H9 (cell line): ENCODE data around the gene GGACT. TPM values are rescaled to one million over a fixed set of nuclear protein-coding genes. Genes with fewer than 3 reads are reported as not detected.

Experiments used
- DNase-seq: peaks from one replicate; pipeline ENCODE4 v3.0.0-alpha.2; 2017
- H2AFZ ChIP-seq: one replicate; pipeline ENCODE4 v1.6.1; 2013; ENCODE audit warnings: mild to moderate bottlenecking, low read length, control low read depth, moderate library complexity
- H2AK5ac ChIP-seq: 2 replicates; pipeline ENCODE4 v1.6.1; 2013; ENCODE audit warnings: low read length, control low read depth, mixed read lengths; ENCODE audit not compliant: insufficient read length
- H2BK120ac ChIP-seq: one replicate; pipeline ENCODE4 v1.6.1; 2013; ENCODE audit warnings: low read depth, mild to moderate bottlenecking, low read length, control low read depth, inconsistent platforms; ENCODE audit not compliant: poor library complexity, severe bottlenecking
- H2BK12ac ChIP-seq: 2 replicates; pipeline ENCODE4 v1.6.1; 2013; ENCODE audit warnings: low read length, control low read depth, mixed read lengths, low read depth; ENCODE audit not compliant: insufficient read length
- H2BK15ac ChIP-seq: 2 replicates; pipeline ENCODE4 v1.6.1; 2013; ENCODE audit warnings: low read depth, low read length, control low read depth
- H2BK20ac ChIP-seq: one replicate; pipeline ENCODE4 v1.6.1; 2013; ENCODE audit warnings: low read depth, mild to moderate bottlenecking, low read length, control low read depth, inconsistent platforms; ENCODE audit not compliant: poor library complexity, severe bottlenecking
- H2BK5ac ChIP-seq: 2 replicates; pipeline ENCODE4 v1.6.1; 2013; ENCODE audit warnings: low read length, control low read depth, mixed read lengths; ENCODE audit not compliant: insufficient read length
- H3K14ac ChIP-seq: 2 replicates; pipeline ENCODE4 v1.6.1; 2013; ENCODE audit warnings: low read length, control low read depth; ENCODE audit not compliant: insufficient read depth
- H3K18ac ChIP-seq: 2 replicates; pipeline ENCODE4 v1.6.1; 2013; ENCODE audit warnings: low read depth, mild to moderate bottlenecking, mixed read lengths, low read length, control low read depth; ENCODE audit not compliant: insufficient read length
- H3K23ac ChIP-seq: 2 replicates; pipeline ENCODE4 v1.6.1; 2013; ENCODE audit warnings: low read length, control low read depth, mixed read lengths, low read depth; ENCODE audit not compliant: insufficient read length
- H3K23me2 ChIP-seq: 2 replicates; pipeline ENCODE4 v1.6.1; 2013; ENCODE audit warnings: low read depth, mild to moderate bottlenecking, mixed read lengths, low read length, control low read depth; ENCODE audit not compliant: insufficient read length, poor library complexity, severe bottlenecking
- H3K27ac ChIP-seq: 2 replicates; pipeline ENCODE4 v1.5.1; 2013; ENCODE audit warnings: low read length, control low read depth, mixed read lengths, low read depth; ENCODE audit not compliant: insufficient read length
- H3K27me3 ChIP-seq: 2 replicates; pipeline ENCODE4 v1.6.1; 2013; ENCODE audit warnings: low read length, control low read depth, inconsistent platforms; ENCODE audit not compliant: insufficient read depth
- H3K4ac ChIP-seq: 2 replicates; pipeline ENCODE4 v1.6.1; 2013; ENCODE audit warnings: low read depth, mild to moderate bottlenecking, control low read depth, inconsistent platforms, low read length, moderate library complexity
- H3K4me1 ChIP-seq: 2 replicates; pipeline ENCODE4 v1.6.1; 2013; ENCODE audit warnings: low read length, control low read depth, inconsistent platforms; ENCODE audit not compliant: insufficient read depth
- H3K4me2 ChIP-seq: 2 replicates; pipeline ENCODE4 v1.6.1; 2013; ENCODE audit warnings: low read length, control low read depth, mixed read lengths; ENCODE audit not compliant: insufficient read length, insufficient read depth
- H3K56ac ChIP-seq: 2 replicates; pipeline ENCODE4 v1.6.1; 2013; ENCODE audit warnings: low read depth, mild to moderate bottlenecking, mixed read lengths, low read length, control low read depth; ENCODE audit not compliant: insufficient read length
- H3K79me1 ChIP-seq: 2 replicates; pipeline ENCODE4 v1.6.1; 2013; ENCODE audit warnings: low read depth, mild to moderate bottlenecking, moderate library complexity, low read length, control low read depth, inconsistent platforms; ENCODE audit not compliant: insufficient read depth, poor library complexity, severe bottlenecking
- H3K79me2 ChIP-seq: 2 replicates; pipeline ENCODE4 v1.6.1; 2013; ENCODE audit warnings: low read length, control low read depth, inconsistent platforms; ENCODE audit not compliant: insufficient read depth
- H3K9ac ChIP-seq: 2 replicates; pipeline ENCODE4 v1.6.1; 2013; ENCODE audit warnings: low read length, control low read depth, mixed read lengths; ENCODE audit not compliant: insufficient read length; ENCODE audit errors: extremely low read depth
- H3K9me3 ChIP-seq: one replicate; pipeline ENCODE4 v1.6.1; 2013; ENCODE audit warnings: low read depth, low read length, inconsistent platforms; ENCODE audit not compliant: control insufficient read depth
- H3T11ph ChIP-seq: one replicate; pipeline ENCODE4 v1.6.1; 2013; ENCODE audit warnings: mild to moderate bottlenecking, low read length, control low read depth, inconsistent platforms
- H4K20me1 ChIP-seq: one replicate; pipeline ENCODE4 v1.6.1; 2013; ENCODE audit not compliant: control insufficient read depth, insufficient read length, insufficient read depth
- H4K5ac ChIP-seq: 2 replicates; pipeline ENCODE4 v1.6.1; 2013; ENCODE audit warnings: low read depth, mild to moderate bottlenecking, mixed read lengths, low read length, control low read depth; ENCODE audit not compliant: insufficient read length
- H4K8ac ChIP-seq: replicated peaks from 2 replicates; pipeline ENCODE4 v1.6.1; 2013; ENCODE audit warnings: low read length, control low read depth, mixed read lengths, low read depth; ENCODE audit not compliant: insufficient read length
- H4K91ac ChIP-seq: 2 replicates; pipeline ENCODE4 v1.6.1; 2013; ENCODE audit warnings: low read depth, mild to moderate bottlenecking, moderate library complexity, mixed read lengths, low read length, control low read depth; ENCODE audit not compliant: insufficient read length
- H3K27ac Mint-ChIP-seq, 3 experiments: 2 replicates in 2 of 3; 3 replicates in 1 of 3; pipeline ENCODE4 v1.8.0; 2020 to 2021; ENCODE audit warnings: mixed read lengths in 3 of 3, mild to moderate bottlenecking in 1 of 3, moderate library complexity in 1 of 3
- H3K27me3 Mint-ChIP-seq: 2 replicates; pipeline ENCODE4 v1.8.0; 2021; ENCODE audit warnings: low read depth, mild to moderate bottlenecking, moderate library complexity, mixed read lengths
- H3K36me3 Mint-ChIP-seq, 3 experiments: 2 replicates in 2 of 3; 3 replicates in 1 of 3; pipeline ENCODE4 v1.8.0; 2020 to 2021; ENCODE audit warnings: low read depth in 3 of 3, mixed read lengths in 3 of 3; ENCODE audit not compliant: insufficient read depth in 1 of 3
- H3K4me1 Mint-ChIP-seq, 2 experiments: 2 replicates each; pipeline ENCODE4 v1.8.0; 2020; ENCODE audit warnings: mixed read lengths in 2 of 2
- H3K4me3 Mint-ChIP-seq, 2 experiments: 2 replicates in 1 of 2; 3 replicates in 1 of 2; pipeline ENCODE4 v1.8.0; 2020 to 2021; ENCODE audit warnings: mild to moderate bottlenecking in 2 of 2, mixed read lengths in 2 of 2, moderate library complexity in 1 of 2
- H3K9me3 Mint-ChIP-seq, 2 experiments: 2 replicates in 1 of 2; 3 replicates in 1 of 2; pipeline ENCODE4 v1.8.0; 2020; ENCODE audit warnings: mild to moderate bottlenecking in 2 of 2, mixed read lengths in 2 of 2, moderate library complexity in 1 of 2
- WGBS: extraction: QIAGEN DNeasy Blood & Tissue Kit; methylation state at CpG from one replicate; pipeline ENCODE4 v1.1.7; 2013; ENCODE audit warnings: missing lambda C conversion rate, low lambda C conversion rate, mixed read lengths; ENCODE audit not compliant: insufficient read length; ENCODE audit errors: extremely low coverage; 5-methylcytosine and 5-hydroxymethylcytosine counted together
- total RNA-seq: library from RNA; stranded (reverse); gene quantifications from 2 replicates; pipeline ENCODE4 v1.2.1, GENCODE V29; 2021
- TF ChIP-seq, protein P1 (sequence below): fragments of 200-600 bp; sonication (generic); conservative IDR thresholded peaks from 3 replicates; pipeline ENCODE4 v1.8.0; 2021; ENCODE audit warnings: antibody characterized with exemption, mild to moderate bottlenecking

The GGACT gene
- total RNA-seq, 1 experiment from 2014 or later = 1.3 TPM

DNA sequence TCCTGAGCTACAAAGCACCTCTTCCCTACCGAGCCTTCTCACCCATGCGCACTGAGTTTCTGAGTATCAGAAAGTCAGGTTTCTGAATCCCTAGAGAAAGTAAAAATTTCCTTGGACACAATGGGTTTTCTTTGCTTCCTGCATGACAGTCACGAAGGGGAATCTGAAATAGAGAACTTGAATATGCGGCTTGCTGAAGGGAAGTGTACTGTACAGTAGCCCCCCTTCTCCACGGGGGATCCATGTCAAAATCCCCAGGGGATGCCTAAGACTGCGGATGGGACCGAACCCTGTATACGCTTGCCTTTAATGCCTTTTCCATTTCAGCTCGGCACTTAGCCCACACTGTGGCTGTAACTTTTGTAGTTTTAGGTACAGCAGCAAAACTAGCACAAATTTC lies 107.9 kb downstream of the GGACT start:
- no peak overlapping the region for H3T11ph ChIP-seq
- H3K27ac ChIP-seq = no peak overlapping the region
- H3K27me3 Mint-ChIP-seq = no peaks in the 10 kb centered on the region
- H2BK5ac ChIP-seq = no peak overlapping the region
- H3K9me3 ChIP-seq = no peaks in the 10 kb centered on the region
- H3K9ac ChIP-seq = no peak overlapping the region
- H4K8ac ChIP-seq = no peak overlapping the region
- no peaks in the 10 kb centered on the region; a peak in 1 of 7 replicates for H3K36me3 Mint-ChIP-seq
- H3K23ac ChIP-seq = no peak overlapping the region
- no peak overlapping the region for H2BK12ac ChIP-seq
- no peak overlapping the region for H3K18ac ChIP-seq
- H3K79me2 ChIP-seq = no peaks in the 10 kb centered on the region
- H3K9me3 Mint-ChIP-seq = no peaks in the 10 kb centered on the region
- no peak overlapping the region for H2AK5ac ChIP-seq
- TF ChIP-seq, protein P1, sequence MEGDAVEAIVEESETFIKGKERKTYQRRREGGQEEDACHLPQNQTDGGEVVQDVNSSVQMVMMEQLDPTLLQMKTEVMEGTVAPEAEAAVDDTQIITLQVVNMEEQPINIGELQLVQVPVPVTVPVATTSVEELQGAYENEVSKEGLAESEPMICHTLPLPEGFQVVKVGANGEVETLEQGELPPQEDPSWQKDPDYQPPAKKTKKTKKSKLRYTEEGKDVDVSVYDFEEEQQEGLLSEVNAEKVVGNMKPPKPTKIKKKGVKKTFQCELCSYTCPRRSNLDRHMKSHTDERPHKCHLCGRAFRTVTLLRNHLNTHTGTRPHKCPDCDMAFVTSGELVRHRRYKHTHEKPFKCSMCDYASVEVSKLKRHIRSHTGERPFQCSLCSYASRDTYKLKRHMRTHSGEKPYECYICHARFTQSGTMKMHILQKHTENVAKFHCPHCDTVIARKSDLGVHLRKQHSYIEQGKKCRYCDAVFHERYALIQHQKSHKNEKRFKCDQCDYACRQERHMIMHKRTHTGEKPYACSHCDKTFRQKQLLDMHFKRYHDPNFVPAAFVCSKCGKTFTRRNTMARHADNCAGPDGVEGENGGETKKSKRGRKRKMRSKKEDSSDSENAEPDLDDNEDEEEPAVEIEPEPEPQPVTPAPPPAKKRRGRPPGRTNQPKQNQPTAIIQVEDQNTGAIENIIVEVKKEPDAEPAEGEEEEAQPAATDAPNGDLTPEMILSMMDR = no peak
- no peak overlapping the region for H2AFZ ChIP-seq
- H4K5ac ChIP-seq = no peak overlapping the region
- H3K79me1 ChIP-seq = no peaks in the 10 kb centered on the region
- no peaks in the 10 kb centered on the region for H4K20me1 ChIP-seq
- H3K4me1 ChIP-seq = peaks cover 6% of the 10 kb centered on the region; the same call in 1 of the 2 replicates
- H3K56ac ChIP-seq = no peak overlapping the region
- no peak overlapping the region for H3K4ac ChIP-seq
- H3K23me2 ChIP-seq = no peaks in the 10 kb centered on the region
- no CpG with 5 or more reads among the region's 9 CpGs for WGBS
- H3K4me2 ChIP-seq = no peak overlapping the region
- H3K4me1 Mint-ChIP-seq = peaks cover 43 to 44% of the 10 kb centered on the region in 2 experiments
- H3K14ac ChIP-seq = no peak overlapping the region
- no peak overlapping the region for H4K91ac ChIP-seq
- no peak overlapping the region for H3K27ac Mint-ChIP-seq
- H3K4me3 Mint-ChIP-seq = no peak overlapping the region
- H3K27me3 ChIP-seq = no peaks in the 10 kb centered on the region
- no peak for DNase-seq
- H2BK15ac ChIP-seq = no peak overlapping the region
- H2BK20ac ChIP-seq = no peak overlapping the region
- no peak overlapping the region for H2BK120ac ChIP-seq

Other genes with a start within 250 kb of the GGACT start
- 27.3 and 28.1 TPM in 2 replicates for gene TMTC4, start 86.0 kb upstream of the GGACT start, total RNA-seq